Pons (tissue), 1 donor: ENCODE measurements around the gene RBM15.

Experiments
- DNase-seq: peaks from one replicate; pipeline ENCODE4 v3.0.0-alpha.2; 2016; ENCODE audit warnings: low spot score

The RBM15 gene

GRCh38 chr1:110350360-110350759 lies 11.2 kb downstream of the RBM15 start:
- no peak for DNase-seq

GRCh38 chr1:110355321-110355720 lies 16.1 kb downstream of the RBM15 start:
- DNase-seq = no peak

- no peak for DNase-seq
Observed at GRCh38 chr1:110356379-110356778, 17.2 kb downstream of the RBM15 start.

- no peak for DNase-seq
Observed at GRCh38 chr1:110360431-110360830, 21.3 kb downstream of the RBM15 start.

- DNase-seq = no peak
Observed at GRCh38 chr1:110361856-110362255, 22.7 kb downstream of the RBM15 start.

- no peak for DNase-seq
Observed at GRCh38 chr1:110364221-110364620, 25.0 kb downstream of the RBM15 start.

- no peak for DNase-seq
Observed at GRCh38 chr1:110370827-110371226, 31.6 kb downstream of the RBM15 start.

GRCh38 chr1:110375490-110375889 lies 36.3 kb downstream of the RBM15 start:
- no peak for DNase-seq

GRCh38 chr1:110380672-110381283 lies 41.6 kb downstream of the RBM15 start:
- no peak for DNase-seq

GRCh38 chr1:110383251-110383990 lies 44.2 kb downstream of the RBM15 start:
- DNase-seq = no peak

GRCh38 chr1:110384581-110385321 lies 45.6 kb downstream of the RBM15 start:
- no peak for DNase-seq

- no peak for DNase-seq
Observed at GRCh38 chr1:110385369-110385768, 46.2 kb downstream of the RBM15 start.

GRCh38 chr1:110387048-110387754 lies 48.0 kb downstream of the RBM15 start:
- no peak for DNase-seq

- DNase-seq = peak; percentile 7
Observed at GRCh38 chr1:110390096-110390495, 50.9 kb downstream of the RBM15 start.

- DNase-seq = peak; percentile 19
Observed at GRCh38 chr1:110390692-110391245, 51.6 kb downstream of the RBM15 start, which contains the start of gene SLC16A4. Gene SLC16A4, minus strand, starts transcription at chr1:110391026. Its CDS starts 1,703 bp downstream, at chr1:110389323.

- DNase-seq = no peak
Observed at GRCh38 chr1:110393286-110393685, 54.1 kb downstream of the RBM15 start.

GRCh38 chr1:110393691-110394492 lies 54.7 kb downstream of the RBM15 start:
- DNase-seq = no peak

GRCh38 chr1:110394493-110394820 lies 55.3 kb downstream of the RBM15 start:
- DNase-seq = no peak
